Measurements from ENCODE around the gene MTCL3.

MTCL3 gene

GRCh38 chr6:127477658-127478057 is 41.5 kb downstream of the MTCL3 start:
- peaks cover 22% of the 10 kb centered on the region for H3K4me1 ChIP-seq
- ChIA-PET POLR2A (no interaction called here), CTCF (interaction anchor here (1.3 kb wide), 1 partner anchor 60 kb away, joined by 3 read pairs; no protein-coding TSS in a partner anchor)
- ATAC-seq (no peak), FAIRE-seq (no peak), DNase-seq (ENCODE audit: low read depth in 1 of 2, low spot score in 1 of 2) (no peak)
- H3K4me2 ChIP-seq: no peak overlapping the region
- H3K9me3 ChIP-seq: no peaks in the 10 kb centered on the region
- H3K4me3 ChIP-seq: no peak overlapping the region
- WGBS (ENCODE audit: missing lambda C conversion rate): 37% methylated on average over 1 of the region's 1 CpG
- TF ChIP-seq GATA3 (IDR thresholded peaks at IDR 0.05; ENCODE audit: borderline replicate concordance): no peak
- no peak for TF ChIP-seq PHF8 (IDR thresholded peaks at IDR 0.05; ENCODE audit: borderline replicate concordance, low read depth)
- no peak for TF ChIP-seq JUN (IDR thresholded peaks at IDR 0.05)
- no peak overlapping the region for H3K27ac ChIP-seq

GRCh38 chr6:127475823-127476176 is 43.3 kb downstream of the MTCL3 start:
- Histone ChIP-seq H3K27ac (no peak overlapping the region), H3K4me2 (no peak overlapping the region), H3K4me3 (no peak overlapping the region), H3K9me3 (no peaks in the 10 kb centered on the region), H3K4me1 (peaks cover 12% of the 10 kb centered on the region; the same call in 1 of the 3 replicates)
- ATAC-seq (no peak), DNase-seq (ENCODE audit: low read depth in 1 of 2, low spot score in 1 of 2) (no peak), FAIRE-seq (no peak)
- TF ChIP-seq POLR2AphosphoS2 (conservative IDR thresholded peaks at IDR 0.05; ENCODE audit: low read length) (no peak), BHLHE40 (IDR thresholded peaks at IDR 0.05; ENCODE audit: low read depth, low read length) (no peak), PHF8 (IDR thresholded peaks at IDR 0.05; ENCODE audit: borderline replicate concordance, low read depth) (no peak), FOXS1 (CRISPR knock-in tag; IDR thresholded peaks at IDR 0.05) (no peak), CBX2 (IDR thresholded peaks at IDR 0.05; ENCODE audit: borderline replicate concordance, low read depth) (no peak), NR3C1 (IDR thresholded peaks at IDR 0.05) (no peak), EHF (CRISPR knock-in tag; IDR thresholded peaks at IDR 0.05) (no peak), POLR2A (IDR thresholded peaks at IDR 0.05; ENCODE audit: low read length) (no peak), RNF2 (IDR thresholded peaks at IDR 0.05; ENCODE audit: borderline replicate concordance, low read depth) (no peak), RAD21 (conservative IDR thresholded peaks at IDR 0.05 in 1 of 2, IDR thresholded peaks at IDR 0.05 in 1 of 2) (no peak)
- ChIA-PET CTCF (interaction anchor here (1.2 kb wide), 1 partner anchor 64 kb away, joined by 4 read pairs; no protein-coding TSS in a partner anchor), POLR2A (no interaction called here)
- WGBS (ENCODE audit: missing lambda C conversion rate): 96% methylated on average over 34 of the region's 34 CpGs

DNA sequence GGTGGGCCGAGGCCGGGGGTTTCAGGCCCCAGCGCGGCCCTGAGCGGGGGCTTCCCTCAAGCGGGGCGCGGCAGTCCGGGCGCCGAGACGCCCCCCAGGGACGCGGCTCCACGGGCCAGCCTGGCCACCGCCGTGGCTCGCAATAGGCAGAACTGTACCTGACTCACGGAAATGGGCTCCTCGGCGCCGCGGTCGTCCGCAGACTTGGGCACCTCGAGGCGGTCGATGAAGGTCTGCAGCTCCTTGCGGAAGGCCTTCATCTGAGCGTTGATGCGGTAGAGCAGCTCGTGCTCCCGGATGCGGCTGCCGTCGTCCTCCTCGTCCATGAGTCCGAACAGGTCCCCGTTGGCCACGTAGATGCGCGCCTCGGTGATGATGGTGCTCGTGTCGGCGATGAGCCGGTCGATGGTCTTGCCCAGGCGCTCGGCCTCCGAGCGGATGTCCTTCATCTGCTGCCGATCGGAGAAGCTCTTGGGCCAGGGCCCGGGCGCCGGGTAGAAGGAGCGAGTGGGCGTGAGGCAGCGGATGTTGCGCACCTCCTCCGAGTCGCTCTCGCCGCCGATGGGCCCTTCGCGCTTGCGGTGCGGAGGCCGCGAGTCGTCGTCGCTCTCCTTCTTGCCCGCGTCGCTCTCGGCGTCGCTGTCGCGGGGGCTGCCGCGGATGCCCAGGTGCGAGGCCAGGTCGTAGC is 43.9 kb downstream of the MTCL3 start:
- Histone ChIP-seq H3K4me3 (no peak overlapping the region), H3K27ac (no peak overlapping the region), H3K9me3 (no peaks in the 10 kb centered on the region), H3K4me1 (peaks cover 12% of the 10 kb centered on the region; the same call in 1 of the 3 replicates), H3K4me2 (no peak overlapping the region)
- CTCF ChIA-PET: interaction anchor here (1.0 to 1.2 kb wide), 2 partner anchors 34 to 65 kb away, joined by 3 to 4 read pairs; no protein-coding TSS in a partner anchor
- no peak for TF ChIP-seq EHMT2 (IDR thresholded peaks at IDR 0.05; ENCODE audit: low read depth)
- no peak for TF ChIP-seq CBX2 (IDR thresholded peaks at IDR 0.05; ENCODE audit: borderline replicate concordance, low read depth)
- no peak for TF ChIP-seq TFCP2L1 (CRISPR knock-in tag; IDR thresholded peaks at IDR 0.05)
- no peak for TF ChIP-seq ZNF302 (CRISPR knock-in tag; IDR thresholded peaks at IDR 0.05)
- no peak for TF ChIP-seq ZC3H11A (IDR thresholded peaks at IDR 0.05)
- TF ChIP-seq REST (IDR thresholded peaks at IDR 0.05): no peak
- no peak for TF ChIP-seq HDAC2 (IDR thresholded peaks at IDR 0.05)
- no peak for TF ChIP-seq POLR2AphosphoS2 (conservative IDR thresholded peaks at IDR 0.05; ENCODE audit: low read length)
- no peak for TF ChIP-seq BHLHE40 (IDR thresholded peaks at IDR 0.05; ENCODE audit: low read depth, low read length)
- TF ChIP-seq, protein P1, sequence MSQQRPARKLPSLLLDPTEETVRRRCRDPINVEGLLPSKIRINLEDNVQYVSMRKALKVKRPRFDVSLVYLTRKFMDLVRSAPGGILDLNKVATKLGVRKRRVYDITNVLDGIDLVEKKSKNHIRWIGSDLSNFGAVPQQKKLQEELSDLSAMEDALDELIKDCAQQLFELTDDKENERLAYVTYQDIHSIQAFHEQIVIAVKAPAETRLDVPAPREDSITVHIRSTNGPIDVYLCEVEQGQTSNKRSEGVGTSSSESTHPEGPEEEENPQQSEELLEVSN (IDR thresholded peaks at IDR 0.05; ENCODE audit: borderline replicate concordance, low read depth): no peak
- 95% methylated on average over 63 of the region's 87 CpGs for WGBS (ENCODE audit: missing lambda C conversion rate)
- ATAC-seq: no peak
- POLR2A ChIA-PET: no interaction called here
- FAIRE-seq: no peak
- no peak for DNase-seq (ENCODE audit: low read depth in 1 of 2, low spot score in 1 of 2)
